Calu3 (cell line): ENCODE measurements around the gene FSIP2. TPM values are rescaled to one million over a fixed set of nuclear protein-coding genes. Genes with fewer than 3 reads are reported as not detected.

ENCODE experiments used
- BruUV-seq: library from RNA; stranded (reverse); fragments of 400-500 nt; replicated peaks from 2 replicates; lab custom pipeline; 2021; lab: Mats Ljungman, UMichigan
- CTCF ChIA-PET: fragments of 300-600 bp; sonication (Branson Sonifier 250); formaldehyde crosslinking; loops from one replicate; lab custom pipeline; 2022; ENCODE audit warnings: antibody characterized with exemption; lab: Charles Lee
- DNase-seq: peaks from one replicate; pipeline ENCODE4 v3.0.0; 2022
- H3K27ac Mint-ChIP-seq: one replicate; pipeline ENCODE4 v1.8.0; 2022; ENCODE audit warnings: mixed read lengths; ENCODE audit not compliant: unreplicated experiment
- H3K27me3 Mint-ChIP-seq: one replicate; pipeline ENCODE4 v1.8.0; 2022; ENCODE audit warnings: mixed read lengths; ENCODE audit not compliant: unreplicated experiment
- H3K36me3 Mint-ChIP-seq: one replicate; pipeline ENCODE4 v1.8.0; 2022; ENCODE audit warnings: mild to moderate bottlenecking, moderate library complexity, mixed read lengths; ENCODE audit not compliant: insufficient read depth, unreplicated experiment
- H3K4me1 Mint-ChIP-seq: one replicate; pipeline ENCODE4 v1.8.0; 2022; ENCODE audit warnings: mild to moderate bottlenecking, low read depth, mixed read lengths; ENCODE audit not compliant: unreplicated experiment
- H3K4me3 Mint-ChIP-seq: one replicate; pipeline ENCODE4 v1.8.0; 2022; ENCODE audit warnings: mild to moderate bottlenecking, low read depth, moderate library complexity, mixed read lengths; ENCODE audit not compliant: unreplicated experiment
- H3K9me3 Mint-ChIP-seq: one replicate; pipeline ENCODE4 v1.8.0; 2022; ENCODE audit warnings: low read depth, mixed read lengths; ENCODE audit not compliant: unreplicated experiment
- CTCF ChIP-seq: fragments of 200-600 bp; IDR thresholded peaks from one replicate; pipeline ENCODE4 v1.8.0; 2022; ENCODE audit warnings: antibody characterized with exemption; ENCODE audit not compliant: unreplicated experiment
- intact Hi-C: fragments of 100-400 bp; cut with micrococcal nuclease; formaldehyde crosslinking; loops from one replicate; pipeline ENCODE4 v1.10.0; 2022; ENCODE audit not compliant: unreplicated experiment
- total RNA-seq: library from RNA; stranded (reverse); gene quantifications from 2 replicates; pipeline ENCODE4 v1.2.3, GENCODE V29; 2022

FSIP2 gene
- total RNA-seq, 1 experiment from 2014 or later = 0.35 TPM

- CTCF ChIA-PET = no interaction called here
- Mint-ChIP-seq H3K36me3 (no peaks in the 10 kb centered on the region), H3K9me3 (no peaks in the 10 kb centered on the region), H3K27ac (no peak overlapping the region), H3K4me3 (no peak overlapping the region), H3K27me3 (no peaks in the 10 kb centered on the region), H3K4me1 (peaks cover 12% of the 10 kb centered on the region)
- DNase-seq = no peak
- no TSS peak for BruUV-seq
- no peak for TF ChIP-seq CTCF
- intact Hi-C loops = no loop called here
Measured at GRCh38 chr2:185833864-185834263, 95.3 kb downstream of the FSIP2 start.

- Mint-ChIP-seq H3K27ac (no peak overlapping the region), H3K27me3 (no peaks in the 10 kb centered on the region), H3K4me1 (peaks cover 12% of the 10 kb centered on the region), H3K4me3 (no peak overlapping the region), H3K36me3 (no peaks in the 10 kb centered on the region), H3K9me3 (no peaks in the 10 kb centered on the region)
- CTCF ChIA-PET = no interaction called here
- no TSS peak for BruUV-seq
- no peak for DNase-seq
- intact Hi-C loops = no loop called here
- TF ChIP-seq CTCF = no peak
Measured at GRCh38 chr2:185835974-185836373, 97.4 kb downstream of the FSIP2 start.

- BruUV-seq = no TSS peak
- H3K27me3 Mint-ChIP-seq = no peaks in the 10 kb centered on the region
- H3K4me3 Mint-ChIP-seq = no peak overlapping the region
- peaks cover 9% of the 10 kb centered on the region for H3K4me1 Mint-ChIP-seq
- TF ChIP-seq CTCF = no peak
- CTCF ChIA-PET = no interaction called here
- H3K9me3 Mint-ChIP-seq = no peaks in the 10 kb centered on the region
- intact Hi-C loops = no loop called here
- H3K27ac Mint-ChIP-seq = no peak overlapping the region
- DNase-seq = no peak
- H3K36me3 Mint-ChIP-seq = no peaks in the 10 kb centered on the region
Measured at GRCh38 chr2:185854885-185855284, 116.3 kb downstream of the FSIP2 start.

GRCh38 chr2:185857691-185858090 is 119.1 kb downstream of the FSIP2 start:
- Mint-ChIP-seq H3K9me3 (no peaks in the 10 kb centered on the region), H3K4me1 (peaks cover 17% of the 10 kb centered on the region), H3K4me3 (no peak overlapping the region), H3K27ac (peak overlapping the region; percentile 44), H3K27me3 (no peaks in the 10 kb centered on the region), H3K36me3 (no peaks in the 10 kb centered on the region)
- TF ChIP-seq CTCF = no peak
- intact Hi-C loops = no loop called here
- no peak for DNase-seq
- no TSS peak for BruUV-seq
- CTCF ChIA-PET = interaction anchor here (0.6 kb wide), 1 partner anchor 277 kb away, joined by 5 read pairs; no protein-coding TSS in a partner anchor
